Stimulated activated CD4-positive, alpha-beta T cell treated with anti-CD3 and anti-CD28 coated beads, Interleukin-2, amount 100 ng/mL, for 24 hours (primary cell): Measurements from ENCODE around the gene TEN1.

ENCODE experiments used
- DNase-seq, 2 donors: peaks; one replicate each; pipeline ENCODE4 v3.0.0-alpha.2; 2020

The TEN1 gene

GRCh38 chr17:76008208-76008607, 29.2 kb downstream of the TEN1 start:
- DNase-seq, result no peak

GRCh38 chr17:76008630-76009425, 29.8 kb downstream of the TEN1 start:
- no peak for DNase-seq

DNA sequence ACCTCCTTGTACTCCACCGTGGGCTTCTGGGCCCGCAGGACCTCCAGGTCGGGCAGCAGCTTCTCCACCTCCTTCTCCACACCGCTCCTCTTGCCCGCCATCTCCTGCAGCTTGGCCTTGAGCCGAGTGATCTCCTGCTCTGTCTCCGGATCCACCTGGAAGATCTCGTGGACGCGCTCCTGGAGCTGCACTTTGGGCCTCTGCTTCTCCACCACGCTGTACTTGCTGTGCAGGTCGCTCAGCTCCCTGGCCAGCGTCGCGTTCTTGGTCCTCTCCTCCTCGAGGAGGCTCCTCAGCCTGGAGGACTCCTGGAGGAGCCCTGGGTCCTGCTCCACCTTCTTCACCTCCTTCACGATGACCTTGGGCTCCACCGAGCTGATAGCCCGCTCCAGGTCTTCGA, 30.4 kb downstream of the TEN1 start:
- DNase-seq, result no peak

GRCh38 chr17:76009969-76010661, 31.1 kb downstream of the TEN1 start:
- DNase-seq, result no peak

- no peak for DNase-seq
Measured at GRCh38 chr17:76011951-76012350, 32.9 kb downstream of the TEN1 start.

DNA sequence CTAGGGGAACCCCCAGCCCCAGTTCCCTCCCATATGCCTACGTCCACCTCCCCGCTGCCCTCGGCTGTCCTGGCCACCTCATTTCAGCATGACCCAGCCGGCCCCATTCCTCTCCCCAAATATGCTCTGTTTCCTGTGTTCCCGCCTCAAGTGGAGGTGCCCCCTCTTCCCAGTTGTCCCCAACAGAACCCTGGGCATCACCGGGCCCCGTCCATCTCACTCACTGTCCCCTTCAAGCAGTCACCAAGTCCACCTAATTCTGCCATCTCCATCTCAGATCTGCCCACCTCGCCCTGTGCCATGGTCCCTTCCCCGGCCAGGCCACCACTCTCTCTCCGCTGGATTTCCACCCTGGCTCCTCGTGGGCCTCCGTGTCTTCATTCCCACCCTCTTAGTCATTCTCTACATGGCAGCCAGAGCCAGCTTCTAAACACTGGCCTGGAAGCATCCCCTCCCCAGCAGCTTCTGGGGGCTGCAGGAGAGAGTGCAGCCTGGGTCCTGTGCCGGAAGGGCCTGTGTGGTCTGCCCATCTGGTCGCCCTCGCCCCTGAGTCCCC, 34.4 kb downstream of the TEN1 start:
- no peak for DNase-seq

GRCh38 chr17:76014100-76014924, 35.3 kb downstream of the TEN1 start:
- peak; percentile 78 to 83 for DNase-seq

- no peak for DNase-seq
Measured at GRCh38 chr17:76014925-76015261, 35.9 kb downstream of the TEN1 start.

- no peak for DNase-seq
Measured at GRCh38 chr17:76017481-76018339, 38.7 kb downstream of the TEN1 start.

- no peak for DNase-seq
Measured at GRCh38 chr17:76018340-76018680, 39.3 kb downstream of the TEN1 start.

DNA sequence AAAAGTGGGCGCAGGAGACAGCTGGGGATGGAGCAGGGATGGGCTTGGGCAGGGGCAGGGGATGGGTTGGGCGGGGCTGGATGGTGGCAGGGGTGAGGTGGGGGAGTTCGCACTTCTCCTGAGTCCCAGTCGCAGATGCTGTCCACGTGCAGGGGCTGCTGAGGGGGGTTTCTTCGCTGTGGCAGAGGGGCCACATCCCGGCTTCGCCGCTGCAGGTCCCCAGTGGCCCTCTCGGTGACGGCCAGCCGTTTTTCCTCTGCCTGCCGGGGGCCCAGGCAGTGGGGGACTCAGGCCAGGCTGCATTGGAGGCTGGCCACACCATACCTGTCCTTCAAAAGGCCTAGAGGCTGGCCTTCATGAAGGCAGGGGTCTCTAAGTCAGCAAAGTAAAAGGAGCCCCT, 39.8 kb downstream of the TEN1 start:
- DNase-seq, result no peak

DNA sequence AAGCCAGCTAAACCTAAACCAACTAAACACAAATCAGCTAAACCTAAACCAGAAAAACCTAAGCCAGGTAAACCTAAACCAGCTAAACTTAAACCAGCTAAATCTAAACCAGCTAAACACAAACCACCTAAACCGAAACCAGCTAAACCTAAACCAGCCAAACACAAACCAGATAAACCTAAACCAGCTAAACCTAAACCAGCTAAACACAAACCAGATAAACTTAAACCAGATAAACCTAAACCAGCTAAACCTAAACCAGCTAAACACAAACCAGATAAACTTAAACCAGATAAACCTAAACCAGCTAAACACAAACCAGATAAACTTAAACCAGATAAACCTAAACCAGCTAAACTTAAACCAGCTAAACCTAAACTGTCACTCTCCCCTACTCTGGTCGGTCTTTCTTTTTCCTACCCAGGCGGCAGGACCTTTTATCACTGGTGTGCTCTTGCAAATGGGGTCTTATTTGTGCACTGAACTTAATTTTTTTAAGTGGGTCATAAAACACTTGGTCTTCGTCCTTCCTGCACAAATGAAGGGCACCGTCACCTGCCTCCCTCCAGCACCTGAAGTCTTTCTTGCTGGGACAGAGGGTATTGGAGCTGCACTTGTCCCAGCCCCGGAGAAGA, 40.9 kb downstream of the TEN1 start:
- no peak for DNase-seq

DNA sequence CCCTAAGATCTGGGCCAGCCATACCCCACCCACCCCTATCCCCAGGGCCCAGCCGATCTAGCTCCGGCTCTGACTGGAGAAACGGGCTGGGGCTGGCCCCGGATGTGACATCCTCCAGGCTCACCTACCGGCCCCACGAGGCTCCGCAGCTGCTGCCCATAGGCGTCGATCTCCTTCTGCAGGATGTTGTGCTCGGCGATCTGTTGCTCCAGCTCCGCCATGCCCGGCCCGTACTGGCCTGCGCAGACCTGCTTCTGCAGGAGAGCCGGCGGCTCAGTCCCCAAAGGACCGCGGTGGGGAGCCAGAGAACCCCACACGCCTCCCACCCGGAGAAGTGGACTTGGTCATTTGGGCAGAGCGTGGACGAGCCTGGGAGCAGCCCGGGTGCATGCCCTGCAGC, 43.2 kb downstream of the TEN1 start:
- no peak for DNase-seq

GRCh38 chr17:76022973-76023899, 44.2 kb downstream of the TEN1 start:
- no peak for DNase-seq

- no peak for DNase-seq
Measured at GRCh38 chr17:76023900-76024237, 44.8 kb downstream of the TEN1 start.

- no peak for DNase-seq
Measured at GRCh38 chr17:76024353-76024752, 45.3 kb downstream of the TEN1 start.

DNA sequence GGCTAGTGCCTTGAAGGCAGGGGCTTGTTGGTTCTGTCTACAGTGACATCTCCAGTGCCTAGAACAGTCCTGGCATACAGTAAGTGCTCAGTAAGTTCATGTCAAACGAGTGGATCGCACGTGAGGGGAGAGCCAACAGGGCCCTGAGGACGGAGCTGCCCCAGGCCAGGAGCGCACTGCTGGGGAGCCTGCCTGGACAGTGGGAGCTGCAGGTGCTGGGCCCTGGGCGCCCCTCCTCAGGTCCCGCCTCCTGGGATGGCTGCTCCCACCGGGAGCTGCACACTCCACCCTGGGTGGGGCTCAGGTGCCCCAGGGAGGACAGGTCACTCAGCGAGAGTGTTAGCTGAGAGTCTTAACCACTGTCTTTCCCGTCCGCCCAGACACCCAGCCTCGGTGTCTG, 46.3 kb downstream of the TEN1 start:
- no peak for DNase-seq

GRCh38 chr17:76026714-76027158, 47.7 kb downstream of the TEN1 start:
- no peak for DNase-seq

- DNase-seq, result no peak
Measured at GRCh38 chr17:76027159-76027839, 48.3 kb downstream of the TEN1 start, which contains the start of gene EVPL. TSS of gene EVPL (minus strand) at chr17:76027306. CDS start at chr17:76027198, 108 bp downstream.
